ENCODE data around the gene RNF224. TPM values are rescaled to one million over a fixed set of nuclear protein-coding genes. Genes with fewer than 3 reads are reported as not detected.
A peak's percentile ranks its signal among the peaks of the same experiment; 100 is the strongest.

Gene RNF224
- total and polyA plus RNA-seq, 2 of the 13 experiments (the other 11 are each of a cell fraction or from before 2014, with no cell fraction given) = 0.09 TPM; not detected in 1

GRCh38 chr9:137276473-137277328 lies 49.4 kb downstream of the RNF224 start (continued):
- TF ChIP-seq ARID3A (IDR thresholded peaks at IDR 0.05; ENCODE audit: low read depth, low read length) (no peak), HDAC6 (IDR thresholded peaks at IDR 0.05; ENCODE audit: low read depth, low read length) (no peak), GMEB2 (CRISPR knock-in tag; IDR thresholded peaks at IDR 0.05; ENCODE audit: low read depth) (no peak), HOXD1 (CRISPR knock-in tag; IDR thresholded peaks at IDR 0.05) (no peak), ZNF552 (CRISPR knock-in tag; IDR thresholded peaks at IDR 0.05; ENCODE audit: borderline replicate concordance) (no peak), PRPF4 (IDR thresholded peaks at IDR 0.05; ENCODE audit: low read depth, low read length, poor library complexity, severe bottlenecking) (peak; percentile 52), SUZ12 (IDR thresholded peaks at IDR 0.05; ENCODE audit: low read depth, low read length) (no peak), RFX3 (CRISPR knock-in tag; IDR thresholded peaks at IDR 0.05) (no peak), ZNF350 (CRISPR knock-in tag; IDR thresholded peaks at IDR 0.05; ENCODE audit: borderline replicate concordance, low read depth) (no peak; the same call in 1 of the 2 replicates), ZNF580 (CRISPR knock-in tag; IDR thresholded peaks at IDR 0.05; ENCODE audit: borderline replicate concordance, low read depth) (no peak)
- TF ChIP-seq, protein P1, sequence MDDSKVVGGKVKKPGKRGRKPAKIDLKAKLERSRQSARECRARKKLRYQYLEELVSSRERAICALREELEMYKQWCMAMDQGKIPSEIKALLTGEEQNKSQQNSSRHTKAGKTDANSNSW (CRISPR knock-in tag; IDR thresholded peaks at IDR 0.05; ENCODE audit: borderline replicate concordance) = no peak
- TF ChIP-seq, protein P2, sequence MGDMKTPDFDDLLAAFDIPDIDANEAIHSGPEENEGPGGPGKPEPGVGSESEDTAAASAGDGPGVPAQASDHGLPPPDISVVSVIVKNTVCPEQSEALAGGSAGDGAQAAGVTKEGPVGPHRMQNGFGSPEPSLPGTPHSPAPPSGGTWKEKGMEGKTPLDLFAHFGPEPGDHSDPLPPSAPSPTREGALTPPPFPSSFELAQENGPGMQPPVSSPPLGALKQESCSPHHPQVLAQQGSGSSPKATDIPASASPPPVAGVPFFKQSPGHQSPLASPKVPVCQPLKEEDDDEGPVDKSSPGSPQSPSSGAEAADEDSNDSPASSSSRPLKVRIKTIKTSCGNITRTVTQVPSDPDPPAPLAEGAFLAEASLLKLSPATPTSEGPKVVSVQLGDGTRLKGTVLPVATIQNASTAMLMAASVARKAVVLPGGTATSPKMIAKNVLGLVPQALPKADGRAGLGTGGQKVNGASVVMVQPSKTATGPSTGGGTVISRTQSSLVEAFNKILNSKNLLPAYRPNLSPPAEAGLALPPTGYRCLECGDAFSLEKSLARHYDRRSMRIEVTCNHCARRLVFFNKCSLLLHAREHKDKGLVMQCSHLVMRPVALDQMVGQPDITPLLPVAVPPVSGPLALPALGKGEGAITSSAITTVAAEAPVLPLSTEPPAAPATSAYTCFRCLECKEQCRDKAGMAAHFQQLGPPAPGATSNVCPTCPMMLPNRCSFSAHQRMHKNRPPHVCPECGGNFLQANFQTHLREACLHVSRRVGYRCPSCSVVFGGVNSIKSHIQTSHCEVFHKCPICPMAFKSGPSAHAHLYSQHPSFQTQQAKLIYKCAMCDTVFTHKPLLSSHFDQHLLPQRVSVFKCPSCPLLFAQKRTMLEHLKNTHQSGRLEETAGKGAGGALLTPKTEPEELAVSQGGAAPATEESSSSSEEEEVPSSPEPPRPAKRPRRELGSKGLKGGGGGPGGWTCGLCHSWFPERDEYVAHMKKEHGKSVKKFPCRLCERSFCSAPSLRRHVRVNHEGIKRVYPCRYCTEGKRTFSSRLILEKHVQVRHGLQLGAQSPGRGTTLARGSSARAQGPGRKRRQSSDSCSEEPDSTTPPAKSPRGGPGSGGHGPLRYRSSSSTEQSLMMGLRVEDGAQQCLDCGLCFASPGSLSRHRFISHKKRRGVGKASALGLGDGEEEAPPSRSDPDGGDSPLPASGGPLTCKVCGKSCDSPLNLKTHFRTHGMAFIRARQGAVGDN (CRISPR knock-in tag; IDR thresholded peaks at IDR 0.05) = peak; percentile 5
- TF ChIP-seq, protein P3, sequence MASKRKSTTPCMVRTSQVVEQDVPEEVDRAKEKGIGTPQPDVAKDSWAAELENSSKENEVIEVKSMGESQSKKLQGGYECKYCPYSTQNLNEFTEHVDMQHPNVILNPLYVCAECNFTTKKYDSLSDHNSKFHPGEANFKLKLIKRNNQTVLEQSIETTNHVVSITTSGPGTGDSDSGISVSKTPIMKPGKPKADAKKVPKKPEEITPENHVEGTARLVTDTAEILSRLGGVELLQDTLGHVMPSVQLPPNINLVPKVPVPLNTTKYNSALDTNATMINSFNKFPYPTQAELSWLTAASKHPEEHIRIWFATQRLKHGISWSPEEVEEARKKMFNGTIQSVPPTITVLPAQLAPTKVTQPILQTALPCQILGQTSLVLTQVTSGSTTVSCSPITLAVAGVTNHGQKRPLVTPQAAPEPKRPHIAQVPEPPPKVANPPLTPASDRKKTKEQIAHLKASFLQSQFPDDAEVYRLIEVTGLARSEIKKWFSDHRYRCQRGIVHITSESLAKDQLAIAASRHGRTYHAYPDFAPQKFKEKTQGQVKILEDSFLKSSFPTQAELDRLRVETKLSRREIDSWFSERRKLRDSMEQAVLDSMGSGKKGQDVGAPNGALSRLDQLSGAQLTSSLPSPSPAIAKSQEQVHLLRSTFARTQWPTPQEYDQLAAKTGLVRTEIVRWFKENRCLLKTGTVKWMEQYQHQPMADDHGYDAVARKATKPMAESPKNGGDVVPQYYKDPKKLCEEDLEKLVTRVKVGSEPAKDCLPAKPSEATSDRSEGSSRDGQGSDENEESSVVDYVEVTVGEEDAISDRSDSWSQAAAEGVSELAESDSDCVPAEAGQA (IDR thresholded peaks at IDR 0.05; ENCODE audit: low read depth) = no peak
- TF ChIP-seq, protein P3 (CRISPR knock-in tag; IDR thresholded peaks at IDR 0.05; ENCODE audit: borderline replicate concordance) = no peak
